LHCN-M2 (cell line): ENCODE data around the gene SLIT1. TPM values are rescaled to one million over a fixed set of nuclear protein-coding genes. Genes with fewer than 3 reads are reported as not detected.
"Not testable (repeated sequence)": the region's sequence is repeated elsewhere in the genome, so short reads cannot be mapped to it uniquely, and the experiment has no call there.

ENCODE experiments used
- DNase-seq: peaks from one replicate; pipeline ENCODE4 v3.0.0-alpha.2; 2012; ENCODE audit warnings: low read depth
- total RNA-seq: library from RNA; depleted of rRNA; stranded (reverse); fragments of >200 nt; gene quantifications from 2 replicates; pipeline ENCODE4 v1.2.3, GENCODE V29; 2014

Gene SLIT1
- total RNA-seq, 1 experiment from 2014 or later: under 0.01 TPM

DNA sequence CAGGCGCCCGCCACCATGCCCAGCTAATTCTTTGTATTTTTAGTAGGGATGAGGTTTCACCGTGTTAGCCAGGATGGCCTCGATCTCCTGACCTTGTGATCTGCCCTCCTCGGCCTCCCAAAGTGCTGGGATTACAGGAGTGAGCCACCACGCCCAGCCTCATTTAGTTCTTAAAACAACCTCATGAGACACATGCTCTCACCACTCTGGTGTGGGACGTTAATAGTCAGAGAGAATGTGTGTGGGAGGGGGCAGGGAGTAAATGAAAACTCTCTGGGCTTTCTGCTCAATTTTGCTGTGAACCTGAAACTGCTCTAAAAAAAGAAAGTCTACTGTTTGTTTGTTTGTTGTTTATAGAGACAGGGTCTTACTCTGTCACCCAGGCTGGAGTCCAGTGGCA, 103.2 kb downstream of the SLIT1 start:
- not testable (repeated sequence) for DNase-seq

GRCh38 chr10:97081621-97082235, 104.0 kb downstream of the SLIT1 start:
- peak; percentile 50 for DNase-seq

- DNase-seq: no peak
Measured at GRCh38 chr10:97080051-97080776, 105.5 kb downstream of the SLIT1 start.

DNA sequence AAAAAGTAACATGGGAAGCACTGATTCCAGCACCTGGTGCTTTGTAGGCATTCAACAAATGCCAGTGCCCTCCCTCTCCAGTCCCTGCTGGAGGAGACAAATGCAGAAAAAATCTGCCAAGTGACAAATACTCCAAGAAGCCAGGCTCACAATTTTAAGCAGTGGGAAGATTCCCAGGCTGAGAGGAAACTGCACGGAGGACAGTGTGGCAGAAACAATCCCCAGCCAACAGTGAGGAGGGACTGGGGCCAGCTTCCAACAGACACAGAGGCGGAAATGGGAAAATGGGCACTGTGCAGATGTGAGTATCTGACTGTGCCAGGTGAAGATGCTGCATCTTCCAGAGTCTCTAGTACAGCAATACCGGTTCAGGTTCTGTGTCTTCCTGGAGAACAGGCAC, 106.3 kb downstream of the SLIT1 start:
- no peak for DNase-seq

DNA sequence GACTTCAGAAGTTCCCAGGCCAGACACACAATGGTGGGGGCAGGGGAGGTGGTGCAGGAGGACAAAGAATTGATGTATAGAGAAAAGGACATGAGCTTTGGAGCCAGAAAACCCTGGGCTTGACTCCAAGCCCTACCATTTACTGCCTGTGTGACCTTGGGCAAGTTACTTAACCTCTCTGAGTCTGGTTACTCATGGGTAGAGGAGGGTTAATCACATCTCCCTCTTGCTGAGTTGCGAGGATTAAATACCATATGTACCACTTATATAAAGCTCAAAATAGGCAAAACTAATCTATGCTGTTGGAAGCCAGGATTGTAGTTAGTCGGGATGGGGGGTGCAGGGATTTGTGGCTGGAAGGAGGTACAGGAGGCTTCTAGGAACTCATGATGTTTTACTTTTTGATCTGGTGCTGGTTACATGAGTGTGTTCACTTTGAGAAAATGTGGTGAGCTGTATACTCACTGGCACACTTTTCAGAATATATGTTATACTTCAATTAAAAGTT, 106.8 kb downstream of the SLIT1 start:
- DNase-seq: no peak

DNA sequence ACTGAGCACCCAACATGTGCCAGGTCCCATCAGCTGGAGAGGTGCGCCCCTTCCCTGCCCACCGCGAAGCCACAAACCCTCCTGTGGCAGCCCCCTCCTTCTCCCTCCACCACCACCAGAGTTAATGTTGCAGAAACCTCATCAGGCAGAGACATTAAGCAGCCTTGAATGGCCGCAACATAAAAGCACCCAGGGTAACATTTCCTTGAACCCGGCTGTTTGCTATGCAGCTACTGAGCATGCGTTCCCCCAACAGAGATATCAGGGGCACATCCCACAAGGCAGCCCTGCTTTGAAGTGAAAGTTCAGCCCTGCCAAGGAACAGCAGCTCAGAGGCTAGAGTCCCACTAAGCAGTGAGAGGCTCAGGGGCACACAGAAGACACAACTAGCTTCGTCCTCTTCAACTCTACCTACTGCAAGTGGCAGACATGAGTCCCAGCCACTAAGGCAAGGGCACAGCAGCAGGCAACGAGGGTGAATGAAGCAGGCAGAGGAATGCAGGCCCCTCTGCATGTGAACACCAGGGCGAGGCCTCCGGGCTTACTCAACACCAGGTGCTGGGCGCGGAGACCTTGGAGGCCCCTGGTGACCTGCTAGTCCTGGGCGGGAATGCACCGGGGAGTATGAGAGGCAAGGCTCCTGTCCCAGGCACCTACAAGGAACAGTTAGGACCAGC, 107.4 kb downstream of the SLIT1 start:
- DNase-seq: no peak

DNA sequence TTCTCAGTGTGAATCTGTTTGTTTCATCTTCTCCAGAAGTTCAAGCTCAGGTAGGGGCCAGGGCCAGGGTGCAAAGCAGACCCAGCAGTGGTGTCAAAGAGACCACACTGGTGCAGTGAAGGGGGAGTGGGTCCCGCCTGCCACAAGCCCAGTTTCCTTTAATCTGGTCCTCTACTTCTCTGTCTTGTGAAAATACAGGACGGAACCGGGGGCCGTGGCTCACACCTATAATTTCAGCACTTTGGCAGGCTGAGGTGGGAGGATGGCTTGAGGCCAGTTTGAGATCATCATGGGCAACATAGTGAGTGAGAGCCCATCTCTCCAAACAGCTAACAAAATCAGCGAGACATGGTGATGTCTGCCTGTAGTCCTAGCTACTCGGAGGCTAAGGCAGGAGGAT, 109.0 kb downstream of the SLIT1 start:
- no peak for DNase-seq

- DNase-seq: no peak
Measured at GRCh38 chr10:97075961-97076525, 109.7 kb downstream of the SLIT1 start.

- no peak for DNase-seq
Measured at GRCh38 chr10:97075421-97075820, 110.3 kb downstream of the SLIT1 start.

DNA sequence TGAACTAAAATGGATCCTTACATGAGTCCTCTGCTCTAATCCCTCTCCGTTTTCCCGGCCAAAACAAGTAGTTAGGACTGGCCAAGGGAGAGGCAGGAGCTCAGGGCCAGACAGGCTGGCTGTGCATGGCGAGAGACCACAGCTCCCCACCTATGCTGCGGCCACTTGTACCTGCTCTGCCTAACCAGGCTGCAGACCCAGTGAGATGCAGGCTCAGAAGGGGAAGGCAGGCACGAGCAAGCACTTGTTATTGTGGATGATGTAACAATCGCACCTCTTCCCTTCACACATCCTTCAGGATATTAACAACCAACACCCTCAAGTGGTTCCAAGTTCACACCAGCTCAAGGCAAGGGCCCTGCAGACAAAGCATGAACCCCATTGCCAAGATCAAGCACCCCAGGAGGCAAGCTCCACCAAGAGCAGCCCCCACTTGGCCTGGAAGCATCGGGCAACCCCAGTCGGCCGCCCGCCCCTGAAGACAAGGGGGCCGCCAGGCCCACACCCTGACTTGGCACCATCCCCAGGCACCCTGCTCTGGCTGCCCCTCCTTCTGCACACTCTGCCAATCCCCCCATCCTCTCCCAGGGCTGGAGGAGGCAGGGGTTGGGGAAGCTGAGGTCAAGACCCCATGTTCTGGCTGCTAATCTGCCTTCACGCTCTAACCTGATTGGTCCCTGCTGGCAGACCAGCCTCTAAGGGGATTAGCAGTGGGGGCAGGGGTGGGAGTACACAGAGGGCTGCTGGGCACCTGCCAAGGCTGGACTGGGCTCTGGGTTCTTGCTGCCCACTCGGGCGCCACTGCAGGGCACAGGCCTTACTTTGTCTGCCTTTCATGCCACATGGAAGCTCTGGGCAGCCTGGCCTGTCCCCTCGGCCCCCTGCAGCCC, 111.3 kb downstream of the SLIT1 start:
- no peak for DNase-seq

- DNase-seq: peak; percentile 67
Measured at GRCh38 chr10:97072851-97073665, 112.7 kb downstream of the SLIT1 start.

- DNase-seq: no peak
Measured at GRCh38 chr10:97071496-97071895, 114.3 kb downstream of the SLIT1 start.

GRCh38 chr10:97069576-97070362, 116.0 kb downstream of the SLIT1 start:
- peak; percentile 34 for DNase-seq

- no peak for DNase-seq
Measured at GRCh38 chr10:97069026-97069425, 116.7 kb downstream of the SLIT1 start.

DNA sequence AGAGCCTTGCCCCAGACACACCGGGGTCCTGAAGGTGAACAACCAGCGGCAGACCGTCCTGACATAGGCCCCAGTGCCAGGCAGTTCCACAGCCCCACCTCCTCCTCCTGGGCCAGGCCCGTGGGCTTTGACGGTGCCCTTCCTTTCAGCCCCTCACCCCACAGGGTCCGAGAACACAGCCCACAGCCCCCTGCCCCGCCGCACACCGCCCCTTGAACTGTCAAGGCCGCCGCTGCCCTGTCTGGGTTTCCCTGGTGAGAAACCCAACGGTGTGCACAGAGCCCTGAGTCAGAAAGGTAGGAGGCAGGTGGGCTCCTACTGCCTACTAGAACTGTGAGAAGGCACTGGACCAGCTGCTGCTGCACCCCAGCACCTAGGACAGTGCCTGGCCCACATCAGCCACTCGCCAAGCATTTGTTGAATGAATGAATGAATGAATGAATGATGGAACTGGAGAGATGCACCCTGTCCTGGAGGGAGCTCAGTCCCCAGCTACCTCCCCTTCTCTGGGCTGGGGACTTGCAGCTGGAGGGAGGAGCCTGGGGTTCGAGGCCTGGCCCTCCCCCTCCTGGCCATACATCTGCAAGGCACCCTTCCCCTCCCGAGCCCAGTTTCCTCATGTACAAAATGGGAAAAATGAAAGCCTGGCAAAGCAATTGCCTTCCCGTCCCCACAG, 117.9 kb downstream of the SLIT1 start:
- no peak for DNase-seq

DNA sequence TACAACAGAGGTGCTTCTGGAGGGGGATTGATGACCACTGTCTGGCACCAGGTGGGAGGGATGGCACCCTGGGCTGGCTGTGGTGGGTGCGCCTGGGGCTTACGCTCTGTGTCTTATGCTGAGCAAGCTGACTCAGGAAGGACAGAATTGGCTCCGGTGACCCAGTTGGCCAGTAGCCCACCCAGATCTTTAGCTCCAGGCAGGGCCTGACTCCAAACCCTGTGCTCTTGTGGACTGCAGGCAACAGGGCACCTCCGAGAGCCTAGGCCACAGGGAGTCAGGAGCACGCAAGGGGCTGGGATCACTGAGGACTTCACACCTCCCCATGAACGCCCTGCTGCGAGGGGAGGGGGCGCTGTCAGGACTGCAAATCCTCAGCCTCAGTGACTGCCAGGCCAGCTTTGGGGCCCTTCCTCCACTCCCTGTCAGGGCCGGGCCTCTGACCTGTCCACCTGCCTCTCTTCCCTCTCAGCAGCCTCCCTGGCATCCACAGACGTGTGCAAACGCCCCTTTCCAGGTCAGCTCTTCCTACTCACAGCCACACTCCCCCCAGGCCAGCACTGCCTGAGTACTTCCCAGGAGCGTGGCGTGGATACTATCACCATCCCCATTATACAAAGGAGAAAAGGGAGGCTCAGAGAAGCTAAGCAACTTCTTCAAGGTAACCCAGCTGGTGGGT, 118.7 kb downstream of the SLIT1 start:
- DNase-seq: no peak

DNA sequence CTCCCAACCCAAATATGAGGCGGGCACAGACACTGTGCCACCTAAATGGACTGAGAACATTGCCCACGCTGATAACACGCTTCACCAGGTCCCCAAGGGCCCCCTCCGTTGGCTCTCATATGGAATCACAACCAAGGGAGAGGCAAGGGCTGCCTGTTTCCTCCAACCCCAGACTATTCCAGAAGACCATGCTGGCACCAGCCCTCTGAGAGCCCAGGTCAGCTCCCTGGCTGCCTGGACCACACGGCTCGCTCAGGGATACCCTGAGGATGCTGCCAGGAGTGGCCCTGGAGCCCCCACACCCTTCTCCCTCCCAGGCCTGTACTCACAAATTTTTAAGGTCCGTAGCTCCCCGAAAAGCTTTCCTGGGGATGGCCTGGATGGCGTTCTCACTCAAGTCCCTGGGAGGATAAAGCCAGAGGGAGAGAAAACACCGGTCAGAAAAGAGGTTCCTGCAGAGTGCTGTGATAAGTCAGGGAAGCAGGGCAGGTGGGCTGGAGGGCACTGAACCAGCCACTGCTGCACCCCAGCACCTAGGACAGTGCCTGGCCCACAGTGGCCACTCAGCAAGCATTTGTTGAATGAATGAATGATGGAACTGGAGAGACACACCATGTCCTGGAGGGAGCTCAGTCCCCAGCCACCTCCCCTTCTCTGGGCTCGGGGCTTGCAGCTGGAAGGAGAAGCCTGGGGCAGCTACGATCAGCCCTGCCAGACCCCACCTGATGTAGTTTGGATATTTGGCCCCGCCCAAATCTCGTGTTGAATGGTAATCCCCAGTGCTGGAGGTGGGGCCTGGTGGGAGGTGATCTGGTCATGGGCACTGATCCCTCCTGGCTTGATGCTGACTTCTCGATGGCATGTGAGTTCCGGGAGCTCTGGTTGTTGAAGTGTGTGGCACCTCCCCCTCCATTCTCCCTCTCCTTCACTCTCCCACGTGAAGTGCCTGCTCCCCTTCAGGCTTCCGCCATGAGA, 119.8 kb downstream of the SLIT1 start:
- no peak for DNase-seq
